GM18951 (cell line): Measurements from ENCODE around the gene CACNA2D2.

Source experiments
- POLR2A ChIP-seq: IDR thresholded peaks from 4 replicates; pipeline ENCODE4 v1.6.1; 2011; ENCODE audit warnings: mild to moderate bottlenecking; ENCODE audit not compliant: insufficient read length, insufficient read depth; ENCODE audit errors: extremely low read depth
- in situ Hi-C: fragments of 300-500 bp; cut with MboI; formaldehyde crosslinking; loops from one replicate; pipeline ENCODE4 v1.12.0; 2022; ENCODE audit warnings: low sequenced_read_pairs, mixed read lengths, inconsistent platforms; ENCODE audit not compliant: unreplicated experiment

CACNA2D2 gene

DNA sequence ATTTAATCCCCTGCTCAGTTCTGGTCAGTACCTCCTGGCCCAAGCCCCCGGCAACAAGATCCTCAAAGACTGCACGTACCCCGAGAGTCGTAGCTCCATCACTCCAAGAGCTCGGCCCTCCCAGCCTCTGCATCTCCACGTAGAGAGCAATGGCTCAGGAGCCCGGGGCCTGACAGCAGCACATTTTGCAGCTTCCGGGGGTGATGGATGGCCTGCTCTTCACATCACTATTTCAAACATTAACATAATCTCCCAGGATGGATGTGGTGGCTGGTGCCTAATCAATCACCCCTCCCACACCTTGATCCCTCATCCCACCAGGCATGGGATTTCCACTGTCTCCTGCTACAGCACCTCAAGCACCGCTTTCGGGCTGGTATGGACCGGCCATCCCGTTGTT is 28.1 kb downstream of the CACNA2D2 start:
- no peak for TF ChIP-seq POLR2A
- in situ Hi-C loops = no loop called here

DNA sequence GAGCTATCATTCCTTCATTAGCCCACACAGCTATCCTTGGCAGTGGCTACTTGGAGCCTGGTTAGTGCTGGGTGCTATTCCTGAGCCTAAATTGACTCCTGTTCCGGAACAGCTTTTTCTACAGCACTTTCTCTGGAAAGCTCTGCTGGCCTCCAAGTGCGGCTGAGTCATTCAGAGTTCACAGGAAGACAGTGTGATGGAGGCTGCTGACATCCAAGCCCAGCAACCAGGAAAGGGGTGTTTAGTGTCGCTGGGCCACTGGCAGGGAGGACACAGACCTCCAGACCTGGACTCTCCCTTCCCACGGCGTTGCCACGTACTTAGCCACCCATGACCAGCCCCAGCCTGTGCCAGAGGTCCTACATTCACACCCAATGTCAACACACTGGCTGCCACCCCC is 28.7 kb downstream of the CACNA2D2 start:
- in situ Hi-C loops = no loop called here
- no peak for TF ChIP-seq POLR2A

DNA sequence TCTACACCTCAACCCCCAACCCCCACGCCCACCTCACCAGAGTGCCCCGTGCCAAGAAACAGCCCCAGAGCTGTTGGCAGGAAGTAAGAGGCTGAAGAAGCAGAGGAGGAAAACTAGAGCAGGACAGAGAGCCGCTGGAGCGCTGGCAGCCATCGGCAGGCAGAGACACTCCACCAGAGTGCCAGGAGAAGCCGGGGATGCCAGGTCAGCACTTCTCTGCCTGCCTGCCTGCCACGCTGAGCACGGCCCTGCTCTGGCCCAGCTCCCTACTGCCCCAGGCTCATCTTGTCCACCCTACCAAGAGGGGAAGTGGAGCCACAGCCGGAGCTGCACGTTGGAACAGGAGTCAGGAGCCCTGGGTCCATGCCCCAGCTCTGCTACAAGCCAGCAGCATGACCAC is 29.7 kb downstream of the CACNA2D2 start:
- TF ChIP-seq POLR2A = no peak
- in situ Hi-C loops = no loop called here

DNA sequence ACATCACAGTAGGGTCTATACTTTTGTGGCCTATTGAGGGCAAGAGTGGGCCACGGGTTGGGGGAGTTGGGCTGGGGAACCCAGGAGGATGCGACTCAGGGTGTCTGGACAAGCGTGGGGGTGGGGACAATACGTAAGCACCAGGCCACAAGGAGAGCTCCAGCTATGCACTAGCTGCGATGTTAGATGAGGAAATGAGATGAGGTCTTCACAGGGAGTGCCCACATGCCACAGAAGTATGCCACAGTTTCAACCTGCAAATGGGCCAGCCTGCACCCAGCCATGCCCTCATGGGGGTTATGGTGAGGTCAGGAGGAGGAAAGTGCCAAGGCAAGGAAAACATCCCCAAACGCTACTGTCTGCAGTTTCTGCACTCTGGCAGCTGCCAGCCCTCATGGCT is 30.5 kb downstream of the CACNA2D2 start:
- no peak for TF ChIP-seq POLR2A
- in situ Hi-C loops = no loop called here

DNA sequence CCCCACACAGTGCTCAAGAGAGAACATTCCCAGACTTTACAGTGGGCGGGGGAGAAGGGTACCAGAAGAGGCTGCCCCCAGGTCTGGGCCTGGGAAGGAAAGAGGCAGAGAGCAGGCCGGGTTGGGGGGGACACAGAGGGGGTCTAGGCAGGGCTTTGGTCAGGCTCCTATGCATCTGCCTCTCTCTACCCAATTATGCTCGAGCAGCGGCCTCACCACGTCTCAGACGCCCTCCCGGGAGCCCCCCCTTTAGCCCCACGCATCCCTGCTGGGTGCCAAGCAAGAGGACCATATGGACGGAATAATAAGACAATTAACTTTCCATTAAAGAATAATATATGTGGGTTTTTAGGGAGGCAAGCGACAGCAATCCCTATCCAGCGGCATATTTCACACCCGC is 32.8 kb downstream of the CACNA2D2 start:
- TF ChIP-seq POLR2A = no peak
- in situ Hi-C loops = no loop called here

DNA sequence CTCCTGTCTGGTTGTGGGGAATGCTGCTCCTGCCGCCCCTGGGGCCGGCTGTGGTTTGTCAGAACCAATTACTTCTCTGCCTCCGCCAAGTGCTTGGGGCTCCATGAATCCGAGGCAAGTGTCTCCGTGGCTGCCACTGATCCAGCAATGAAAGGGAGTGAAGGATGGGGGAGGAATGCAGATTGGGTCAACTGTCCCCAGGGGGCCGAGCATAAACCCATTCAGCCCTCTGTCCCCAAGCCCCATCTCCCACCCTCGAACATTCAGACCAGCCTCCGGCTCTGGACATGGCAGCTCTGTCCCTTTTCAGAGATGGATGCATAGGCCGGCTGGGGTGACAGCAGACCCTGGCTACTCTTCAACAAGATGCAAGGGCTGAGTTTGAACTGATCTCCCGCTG is 35.5 kb downstream of the CACNA2D2 start:
- TF ChIP-seq POLR2A = no peak

DNA sequence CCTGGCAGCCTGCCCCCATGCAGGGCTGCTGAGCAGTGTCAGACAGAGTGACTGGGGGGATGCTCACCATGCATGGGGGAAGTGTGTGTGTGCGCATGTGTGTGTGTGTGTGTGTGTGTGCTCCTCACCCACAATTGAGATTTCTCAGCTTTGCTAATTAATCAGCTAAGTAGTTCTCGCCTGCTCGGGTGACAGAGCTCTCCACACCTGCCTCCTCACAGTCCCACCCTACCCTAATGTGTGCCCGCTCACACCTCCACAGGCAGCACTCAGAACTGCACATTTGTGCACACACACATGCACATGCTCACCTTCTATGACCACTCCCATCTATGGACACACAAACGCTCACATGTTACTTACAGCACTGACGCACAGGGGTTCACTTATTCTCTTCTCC is 37.3 kb downstream of the CACNA2D2 start:
- TF ChIP-seq POLR2A = no peak
- in situ Hi-C loops = no loop called here

More for the DNA sequence above, 35.5 kb downstream of the CACNA2D2 start:
- in situ Hi-C loops = no loop called here

DNA sequence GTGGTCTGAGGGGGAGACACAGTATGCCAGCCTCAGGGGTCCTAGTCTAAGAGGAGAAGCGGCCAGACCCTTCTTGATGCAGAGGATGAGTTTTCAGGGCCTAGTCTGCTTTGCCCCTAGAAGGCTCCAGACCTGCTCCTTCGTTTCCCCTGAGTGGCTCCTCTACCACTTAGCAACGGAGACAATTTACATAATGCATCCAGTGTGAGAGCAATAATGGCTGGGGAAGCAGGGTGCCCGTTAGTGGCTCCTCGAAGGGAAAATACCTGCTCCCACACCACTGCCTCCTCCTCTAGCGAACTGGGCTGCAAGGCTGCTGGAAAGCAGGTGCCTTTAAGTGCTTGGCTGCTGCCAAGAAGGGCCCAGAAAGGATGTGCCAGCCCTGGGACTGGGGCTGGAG is 38.9 kb downstream of the CACNA2D2 start:
- in situ Hi-C loops = no loop called here
- TF ChIP-seq POLR2A = no peak

DNA sequence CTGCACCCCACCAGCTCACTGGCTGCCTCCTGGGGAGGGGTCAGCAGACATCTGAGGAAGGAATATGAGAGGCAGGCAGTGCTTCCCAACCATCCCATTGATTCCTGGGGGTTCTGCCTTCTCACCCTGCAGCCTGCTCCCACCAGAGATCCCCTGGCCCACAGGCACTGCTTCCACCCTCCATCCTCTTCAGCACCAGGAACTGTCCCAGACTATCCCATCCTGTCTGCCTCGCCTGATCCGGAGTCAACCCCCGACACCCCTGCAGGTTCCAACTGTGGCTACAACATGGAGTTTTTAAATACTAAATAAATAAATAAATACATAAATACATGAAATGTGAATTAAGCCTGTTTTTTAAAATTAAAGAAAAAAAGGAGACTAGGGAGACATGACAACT is 43.6 kb downstream of the CACNA2D2 start:
- no peak for TF ChIP-seq POLR2A
- in situ Hi-C loops = no loop called here

DNA sequence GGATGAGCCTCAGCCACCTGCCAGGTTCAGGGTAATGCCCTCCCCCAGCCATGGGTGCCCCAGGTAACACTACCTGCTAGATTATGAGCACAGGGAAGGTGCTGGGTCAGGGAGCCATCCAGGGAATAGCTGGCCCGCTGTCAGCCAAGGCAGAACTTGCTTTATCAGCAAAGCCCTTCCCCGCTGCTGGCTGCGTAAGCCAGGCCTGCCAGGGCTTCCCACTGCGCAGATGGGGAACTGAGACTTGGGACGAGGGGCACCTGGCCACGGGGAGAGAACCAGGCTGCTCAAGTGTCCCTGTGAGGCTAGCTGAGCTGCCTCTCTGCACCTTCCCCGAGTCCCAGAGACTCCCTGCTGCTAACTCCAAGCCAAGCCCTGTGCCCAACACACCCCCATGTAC is 45.4 kb downstream of the CACNA2D2 start:
- in situ Hi-C loops = no loop called here
- TF ChIP-seq POLR2A = no peak

DNA sequence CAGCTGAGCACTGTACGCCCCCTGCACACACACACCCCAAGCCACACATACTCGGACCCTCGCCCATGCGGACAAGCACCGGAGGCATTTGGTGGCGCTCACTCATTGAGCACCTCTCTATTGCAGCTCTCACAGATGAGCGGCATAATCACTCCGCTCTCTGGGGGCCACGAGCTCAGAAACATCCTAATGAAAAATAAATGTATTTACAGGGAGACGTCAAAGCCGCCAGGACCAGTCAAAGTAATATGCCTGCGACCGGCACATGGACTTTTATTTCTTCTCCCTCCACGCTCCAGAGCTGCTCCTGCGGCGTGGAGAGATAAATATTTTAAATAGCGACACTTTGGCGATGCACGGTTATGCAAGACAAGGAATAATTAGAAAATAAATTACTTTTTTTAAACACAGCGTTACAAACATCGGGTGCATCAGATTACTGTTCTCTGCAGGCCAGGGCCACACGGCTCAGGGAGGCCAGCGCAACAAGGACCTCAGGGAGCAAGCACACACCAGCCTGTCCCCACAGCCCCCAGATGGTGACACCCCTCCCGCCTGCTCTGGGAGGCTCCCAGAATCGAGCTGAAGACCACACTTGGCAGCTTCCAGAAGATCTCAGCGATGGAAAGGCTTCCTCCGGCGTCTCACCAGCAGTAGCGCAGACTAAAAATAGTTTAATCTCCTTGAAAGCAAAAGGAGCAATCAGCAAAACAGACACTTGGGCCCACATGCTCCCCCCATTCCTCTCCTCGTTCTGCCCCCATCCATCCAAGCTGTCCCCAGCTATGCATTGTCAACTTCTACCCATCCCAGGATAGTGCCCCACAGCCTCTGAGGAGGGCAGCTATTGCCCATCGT is 48.0 kb downstream of the CACNA2D2 start:
- no peak for TF ChIP-seq POLR2A
- in situ Hi-C loops = no loop called here

DNA sequence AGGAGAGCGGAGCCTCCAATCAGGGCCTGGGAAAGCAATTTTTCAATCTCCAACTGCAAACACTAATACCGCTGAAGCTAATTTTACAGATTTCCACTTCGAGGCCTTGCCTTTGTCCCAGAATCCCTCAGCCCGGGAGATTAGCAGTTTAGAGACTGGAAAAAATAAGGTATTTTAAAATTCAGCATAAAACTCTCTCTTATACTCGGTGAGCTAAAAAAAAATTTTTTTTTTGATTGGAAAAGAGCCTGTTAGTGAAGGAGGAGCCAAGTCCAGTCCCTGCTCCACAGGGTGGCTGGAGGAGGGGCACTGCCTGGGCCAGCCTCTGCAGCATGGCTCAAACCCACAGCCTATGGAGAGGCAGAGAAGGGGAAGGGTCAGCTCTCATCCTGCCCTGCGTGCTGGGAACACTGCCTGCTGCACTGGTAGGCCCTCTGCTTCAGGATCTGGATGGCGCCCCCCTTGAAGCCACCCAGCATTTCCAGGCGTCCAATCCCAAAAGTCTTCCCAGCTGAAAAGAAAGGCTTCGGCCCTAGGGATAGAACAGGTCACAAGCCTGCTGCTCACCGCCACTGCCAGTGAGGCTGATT is 48.9 kb downstream of the CACNA2D2 start:
- no peak for TF ChIP-seq POLR2A
- in situ Hi-C loops = no loop called here

DNA sequence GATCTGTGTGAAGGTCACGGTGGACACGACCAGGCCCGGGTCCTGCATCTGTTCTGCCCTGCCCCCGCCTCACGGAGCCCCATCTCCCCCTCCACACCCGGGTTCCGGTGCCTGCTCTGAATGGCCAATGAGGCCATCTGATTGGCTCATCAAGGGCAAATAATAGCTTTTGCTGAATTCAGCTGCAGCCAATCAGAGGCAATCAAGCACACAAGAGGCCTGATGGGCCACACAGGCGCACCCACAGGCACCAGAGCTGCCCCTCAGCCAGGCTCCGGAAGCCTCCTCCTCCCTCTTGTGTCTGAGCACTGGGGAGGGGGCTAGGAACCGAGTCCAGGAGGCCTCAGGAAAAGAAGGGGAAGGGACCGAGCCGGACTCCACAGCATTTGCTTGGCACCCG is 49.5 kb downstream of the CACNA2D2 start:
- in situ Hi-C loops = no loop called here
- no peak for TF ChIP-seq POLR2A

DNA sequence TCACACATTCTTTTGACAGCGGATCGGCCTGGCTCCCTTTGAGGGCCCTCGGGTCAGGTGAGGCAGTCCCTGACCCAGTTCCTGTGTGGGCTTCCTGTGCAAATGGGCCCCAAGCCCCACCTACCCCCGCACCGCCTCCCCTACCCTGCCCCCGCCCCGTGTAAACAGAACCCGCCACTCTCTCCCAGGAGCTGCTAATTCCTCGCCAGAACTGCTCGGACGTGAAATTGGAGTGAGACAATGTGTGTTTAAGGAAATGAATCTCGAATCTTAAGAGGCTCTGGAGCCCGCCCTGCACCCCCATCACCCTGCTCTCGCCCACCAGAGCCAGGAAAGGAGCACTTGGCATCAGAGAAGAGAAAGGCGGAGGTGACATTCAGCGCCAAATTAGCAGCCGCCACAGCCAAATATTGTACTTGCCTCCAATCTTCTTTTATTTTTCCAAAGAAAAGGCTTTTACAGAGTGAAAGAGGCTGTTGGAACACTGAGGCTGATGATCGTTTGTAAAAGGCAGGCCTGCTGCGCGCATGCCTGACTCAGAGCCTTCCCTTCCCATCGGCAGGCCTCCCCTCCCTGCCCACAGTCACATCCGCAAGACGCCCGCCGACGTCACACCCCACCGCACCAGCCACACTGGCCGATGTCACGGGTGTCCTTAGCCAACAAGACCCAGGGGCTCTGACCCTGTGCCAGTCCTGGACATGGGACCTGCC is 53.1 kb downstream of the CACNA2D2 start:
- TF ChIP-seq POLR2A = no peak
- in situ Hi-C loops = no loop called here
